B cell (primary cell): Measurements from ENCODE around the gene RNF212B. TPM values are rescaled to one million over a fixed set of nuclear protein-coding genes. Genes with fewer than 3 reads are reported as not detected.

ENCODE experiments used
- ATAC-seq: fragments of 200-7000 bp; cut with Tn5 transposase; one replicate; pipeline ENCODE4 v1.10.0; 2021; ENCODE audit warnings: low read depth, mild to moderate bottlenecking, moderate number of reproducible peaks, moderate library complexity
- CTCF ChIA-PET: fragments of 350-600 bp; sonication (Branson Sonifier 250); formaldehyde crosslinking; loops from one replicate; lab custom pipeline; 2021; ENCODE audit warnings: antibody characterized with exemption, inconsistent platforms; lab: Charles Lee
- POLR2A ChIA-PET: fragments of 350-600 bp; sonication (Branson Sonifier 250); formaldehyde crosslinking; loops from one replicate; lab custom pipeline; 2021; ENCODE audit warnings: antibody characterized with exemption; lab: Charles Lee
- DNase-seq: peaks from one replicate; pipeline ENCODE4 v3.0.0; 2013
- H2AFZ ChIP-seq: 2 replicates; pipeline ENCODE4 v1.6.1; 2012; ENCODE audit warnings: mild to moderate bottlenecking, low read depth, low read length; ENCODE audit not compliant: insufficient read depth, poor library complexity, severe bottlenecking
- H3K27ac ChIP-seq, 2 donors: 1 replicate in 1 of 2; 2 replicates in 1 of 2; pipeline ENCODE4 v1.5.1; 2012 to 2013; ENCODE audit warnings: low read length in 2 of 2, mild to moderate bottlenecking in 2 of 2, moderate library complexity in 1 of 2
- H3K27me3 ChIP-seq, 4 experiments: fragments of 200-600 bp in 1 of 4; sonication (generic) in 1 of 4; replicated peaks in 1 of 4; 1 replicate in 2 of 4; 2 replicates in 2 of 4; pipeline versions ENCODE4 v1.6.1 to v1.7.0; 2013 to 2016; ENCODE audit warnings: low read length in 3 of 4, mild to moderate bottlenecking in 2 of 4, mixed read lengths in 1 of 4, moderate library complexity in 1 of 4; ENCODE audit not compliant: insufficient read depth in 4 of 4, control insufficient read depth in 3 of 4; ENCODE audit errors: control extremely low read depth in 1 of 4
- H3K36me3 ChIP-seq, 2 experiments: replicated peaks in 1 of 2; 1 replicate in 1 of 2; 2 replicates in 1 of 2; pipeline versions ENCODE4 v1.6.1 to v1.7.1; 2013; ENCODE audit warnings: low read length in 1 of 2; ENCODE audit not compliant: insufficient read depth in 2 of 2, control insufficient read depth in 1 of 2; ENCODE audit errors: control extremely low read depth in 1 of 2, extremely low read depth in 1 of 2
- H3K4me1 ChIP-seq, 2 donors: fragments of 200-600 bp in 1 of 2; sonication (generic) in 1 of 2; 1 replicate in 1 of 2; 2 replicates in 1 of 2; pipeline versions ENCODE4 v1.5.1 to v1.6.1; 2013 to 2017; ENCODE audit warnings: low read length in 2 of 2; ENCODE audit not compliant: control insufficient read depth in 2 of 2, insufficient read depth in 2 of 2
- H3K4me2 ChIP-seq: replicated peaks from 2 replicates; pipeline ENCODE3; 2012; ENCODE audit warnings: mild to moderate bottlenecking, low read depth, low read length; ENCODE audit not compliant: poor library complexity, severe bottlenecking
- H3K4me3 ChIP-seq, 5 experiments: fragments of 200-600 bp in 1 of 5; sonication (generic) in 1 of 5; 1 replicate in 3 of 5; 2 replicates in 2 of 5; pipeline versions ENCODE4 v1.5.1 to v1.7.0; 2011 to 2016; ENCODE audit warnings: low read length in 4 of 5, mild to moderate bottlenecking in 4 of 5, low read depth in 2 of 5, control low read depth in 1 of 5, moderate library complexity in 1 of 5; ENCODE audit not compliant: insufficient read depth in 1 of 5; ENCODE audit errors: control extremely low read depth in 1 of 5, extremely low read depth in 1 of 5
- H3K79me2 ChIP-seq: fragments of 200-600 bp; sonication (generic); one replicate; pipeline ENCODE4 v1.6.0; 2016; ENCODE audit warnings: low read length; ENCODE audit not compliant: control insufficient read depth, insufficient read depth
- H3K9ac ChIP-seq: fragments of 200-600 bp; sonication (generic); 2 replicates; pipeline ENCODE4 v1.6.1; 2017; ENCODE audit warnings: mild to moderate bottlenecking, low read length, moderate library complexity
- H3K9me3 ChIP-seq, 3 donors: one replicate each; pipeline versions ENCODE4 v1.6.1 to v1.7.1; 2013; ENCODE audit warnings: low read length in 2 of 3; ENCODE audit not compliant: control insufficient read depth in 2 of 3, insufficient read depth in 1 of 3; ENCODE audit errors: control extremely low read depth in 1 of 3
- H4K20me1 ChIP-seq: 2 replicates; pipeline ENCODE4 v1.6.0; 2012; ENCODE audit warnings: mild to moderate bottlenecking, low read length; ENCODE audit not compliant: insufficient read depth, control insufficient read depth, poor library complexity, severe bottlenecking
- H3K27ac Mint-ChIP-seq: one replicate; pipeline ENCODE4 v1.8.0; 2021; ENCODE audit warnings: mixed read lengths
- H3K27me3 Mint-ChIP-seq: one replicate; pipeline ENCODE4 v1.8.0; 2021; ENCODE audit warnings: mixed read lengths
- H3K4me1 Mint-ChIP-seq: one replicate; pipeline ENCODE4 v1.8.0; 2021; ENCODE audit warnings: mixed read lengths
- H3K4me3 Mint-ChIP-seq: one replicate; pipeline ENCODE4 v1.8.0; 2021; ENCODE audit warnings: mixed read lengths
- H3K9me3 Mint-ChIP-seq: one replicate; pipeline ENCODE4 v1.8.0; 2022; ENCODE audit warnings: mixed read lengths; ENCODE audit not compliant: insufficient read depth
- EZH2 ChIP-seq: IDR thresholded peaks from 2 replicates; pipeline ENCODE4 v1.6.1; 2012; ENCODE audit warnings: borderline replicate concordance, low read depth, mild to moderate bottlenecking, moderate library complexity, low read length; ENCODE audit not compliant: insufficient read depth, poor library complexity, severe bottlenecking
- WGBS: methylation state at CpG from one replicate; pipeline ENCODE4 v1.1.5; 2013; ENCODE audit warnings: missing lambda C conversion rate; ENCODE audit not compliant: insufficient coverage; 5-methylcytosine and 5-hydroxymethylcytosine counted together
- intact Hi-C: fragments of 100-400 bp; cut with micrococcal nuclease; formaldehyde crosslinking; loops from one replicate; pipeline ENCODE4 v1.10.0; 2022
- polyA plus RNA-seq: library from polyadenylated mRNA; depleted of rRNA; stranded (reverse); fragments of >200 nt; gene quantifications from 2 replicates; pipeline ENCODE4 v1.2.3, GENCODE V29; 2012
- total RNA-seq, 2 donors: library from RNA; stranded (reverse); fragments of 120-200 nt in 1 of 2; gene quantifications; 1 replicate in 1 of 2; 2 replicates in 1 of 2; pipeline versions ENCODE4 v1.2.3 to v1.2.4, GENCODE V29; 2013 to 2022
- TF ChIP-seq, protein P1 (sequence below): fragments of 200-600 bp; IDR thresholded peaks from one replicate; pipeline ENCODE4 v1.8.0; 2022; ENCODE audit warnings: antibody characterized with exemption, mild to moderate bottlenecking

Gene RNF212B
- total and polyA plus RNA-seq, 2 donors (not counting 1 experiment from before 2014, with no cell fraction given), result not detected

DNA sequence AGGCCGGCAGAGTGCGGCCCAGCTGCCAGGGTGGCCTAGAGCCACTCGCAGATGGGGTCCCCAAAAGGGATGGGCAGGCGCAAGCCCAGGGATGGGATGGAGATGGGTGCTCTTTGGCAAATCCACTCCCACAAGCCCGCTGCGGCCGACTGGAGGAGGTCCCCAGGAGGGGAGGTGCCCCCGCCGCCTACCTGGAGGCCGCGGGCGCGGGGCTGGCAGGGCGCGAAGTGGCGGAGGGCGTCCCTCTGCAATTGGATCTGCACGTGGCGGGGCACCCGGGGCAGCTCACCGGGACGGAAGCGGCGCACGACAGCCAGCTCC lies 64.2 kb downstream of the RNF212B start:
- Histone ChIP-seq H2AFZ (peak overlapping the region; percentile 92), H3K36me3 (peaks cover 0 to 12% of the 10 kb centered on the region in 2 experiments), H3K9me3 (peaks cover 0 to 3% (median 0%) of the 10 kb centered on the region in 3 donors), H3K27me3 (no peaks in the 10 kb centered on the region), H3K9ac (peak overlapping the region; percentile 90), H3K27ac (peak overlapping the region; percentile 95 to 96), H4K20me1 (no peaks in the 10 kb centered on the region), H3K79me2 (peaks cover 6% of the 10 kb centered on the region), H3K4me2 (peak overlapping the region; percentile 98), H3K4me3 (peak overlapping the region; percentile 48 to 86 (median 81)), H3K4me1 (peaks cover 25 to 31% of the 10 kb centered on the region in 2 donors)
- no peaks in the 10 kb centered on the region for H3K9me3 Mint-ChIP-seq
- peak overlapping the region; percentile 95 for H3K27ac Mint-ChIP-seq
- ATAC-seq (peak; percentile 5), DNase-seq (no peak)
- CTCF ChIA-PET, result interaction anchor here (1.3 to 8.6 kb wide), 7 partner anchors 16 to 244 kb away, joined by 5 to 56 read pairs (median 19); partner anchors contain the start of genes ACIN1, C14orf119, CDH24 and HOMEZ
- intact Hi-C loops, result loop anchor here (1.0 to 10.0 kb wide), 14 partner anchors 16 to 1920 kb away; partner anchors contain the start of genes ACIN1, C14orf119, HOMEZ and MDP1
- no peaks in the 10 kb centered on the region for H3K27me3 Mint-ChIP-seq
- peak overlapping the region; percentile 98 for H3K4me3 Mint-ChIP-seq
- POLR2A ChIA-PET, result interaction anchor here (0.5 to 5.0 kb wide), 7 partner anchors 16 to 383 kb away, joined by 3 to 84 read pairs (median 6); partner anchors contain the start of genes ACIN1, C14orf119, HOMEZ and PABPN1
- TF ChIP-seq EZH2, result no peak
- TF ChIP-seq, protein P1, sequence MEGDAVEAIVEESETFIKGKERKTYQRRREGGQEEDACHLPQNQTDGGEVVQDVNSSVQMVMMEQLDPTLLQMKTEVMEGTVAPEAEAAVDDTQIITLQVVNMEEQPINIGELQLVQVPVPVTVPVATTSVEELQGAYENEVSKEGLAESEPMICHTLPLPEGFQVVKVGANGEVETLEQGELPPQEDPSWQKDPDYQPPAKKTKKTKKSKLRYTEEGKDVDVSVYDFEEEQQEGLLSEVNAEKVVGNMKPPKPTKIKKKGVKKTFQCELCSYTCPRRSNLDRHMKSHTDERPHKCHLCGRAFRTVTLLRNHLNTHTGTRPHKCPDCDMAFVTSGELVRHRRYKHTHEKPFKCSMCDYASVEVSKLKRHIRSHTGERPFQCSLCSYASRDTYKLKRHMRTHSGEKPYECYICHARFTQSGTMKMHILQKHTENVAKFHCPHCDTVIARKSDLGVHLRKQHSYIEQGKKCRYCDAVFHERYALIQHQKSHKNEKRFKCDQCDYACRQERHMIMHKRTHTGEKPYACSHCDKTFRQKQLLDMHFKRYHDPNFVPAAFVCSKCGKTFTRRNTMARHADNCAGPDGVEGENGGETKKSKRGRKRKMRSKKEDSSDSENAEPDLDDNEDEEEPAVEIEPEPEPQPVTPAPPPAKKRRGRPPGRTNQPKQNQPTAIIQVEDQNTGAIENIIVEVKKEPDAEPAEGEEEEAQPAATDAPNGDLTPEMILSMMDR, result no peak
- WGBS, result 0% methylated on average over 24 of the region's 25 CpGs
- peaks cover 39% of the 10 kb centered on the region for H3K4me1 Mint-ChIP-seq
